Fibroblast of pulmonary artery (primary cell): ENCODE measurements around the gene CCNG1.
"Not testable (repeated sequence)": the region's sequence is repeated elsewhere in the genome, so short reads cannot be mapped to it uniquely, and the experiment has no call there.

Source experiments
- DNase-seq: peaks from one replicate; pipeline ENCODE4 v3.0.0-alpha.2; 2010; ENCODE audit warnings: low read depth
- H3K4me3 ChIP-seq: replicated peaks from 2 replicates; pipeline ENCODE4 v1.5.1; 2011; ENCODE audit warnings: low read depth, mild to moderate bottlenecking, control low read depth, low read length, moderate library complexity
- TF ChIP-seq, protein P1 (sequence below): IDR thresholded peaks from 2 replicates; pipeline ENCODE4 v1.5.1; 2011; ENCODE audit warnings: mild to moderate bottlenecking, control low read depth, low read length, inconsistent platforms; ENCODE audit errors: missing control alignments

CCNG1 gene

DNA sequence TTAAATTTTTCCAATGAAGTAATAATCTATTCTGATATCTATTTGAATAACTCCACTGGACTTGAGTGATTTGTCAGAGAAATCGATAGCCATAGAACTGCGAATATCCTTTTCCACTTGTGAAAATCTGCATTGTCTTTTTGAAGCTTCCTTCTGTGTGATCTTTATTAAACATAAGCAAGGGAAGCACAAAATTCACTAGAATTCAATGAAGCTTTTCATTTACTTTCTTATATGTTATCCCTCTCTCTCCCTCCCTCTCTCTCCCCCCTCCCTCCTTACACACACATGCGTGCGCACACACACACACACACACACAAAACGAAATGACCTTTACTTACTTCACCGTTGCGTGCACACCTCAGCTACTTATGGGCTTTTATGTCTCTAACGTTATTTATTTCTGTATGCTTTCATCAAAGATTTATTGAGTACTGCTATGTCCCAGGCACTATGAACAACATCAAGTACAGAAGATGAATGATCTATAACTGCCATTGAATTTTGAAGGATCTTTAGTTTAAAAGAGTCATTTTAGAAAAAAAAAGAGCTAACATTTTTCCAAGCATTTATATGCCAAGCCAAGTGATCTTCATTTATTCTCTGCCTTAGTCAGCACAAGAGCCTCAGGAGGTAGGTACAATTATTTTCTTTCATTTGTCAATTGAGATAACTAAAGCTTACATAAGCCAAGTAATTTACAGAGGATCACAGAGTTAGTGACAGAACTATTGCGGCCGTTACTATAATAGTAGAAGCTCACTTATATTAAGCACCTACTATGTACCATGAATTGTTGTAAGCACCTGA, 32.8 kb upstream of the CCNG1 start:
- no peak overlapping the region for H3K4me3 ChIP-seq
- no peak for DNase-seq
- TF ChIP-seq, protein P1, sequence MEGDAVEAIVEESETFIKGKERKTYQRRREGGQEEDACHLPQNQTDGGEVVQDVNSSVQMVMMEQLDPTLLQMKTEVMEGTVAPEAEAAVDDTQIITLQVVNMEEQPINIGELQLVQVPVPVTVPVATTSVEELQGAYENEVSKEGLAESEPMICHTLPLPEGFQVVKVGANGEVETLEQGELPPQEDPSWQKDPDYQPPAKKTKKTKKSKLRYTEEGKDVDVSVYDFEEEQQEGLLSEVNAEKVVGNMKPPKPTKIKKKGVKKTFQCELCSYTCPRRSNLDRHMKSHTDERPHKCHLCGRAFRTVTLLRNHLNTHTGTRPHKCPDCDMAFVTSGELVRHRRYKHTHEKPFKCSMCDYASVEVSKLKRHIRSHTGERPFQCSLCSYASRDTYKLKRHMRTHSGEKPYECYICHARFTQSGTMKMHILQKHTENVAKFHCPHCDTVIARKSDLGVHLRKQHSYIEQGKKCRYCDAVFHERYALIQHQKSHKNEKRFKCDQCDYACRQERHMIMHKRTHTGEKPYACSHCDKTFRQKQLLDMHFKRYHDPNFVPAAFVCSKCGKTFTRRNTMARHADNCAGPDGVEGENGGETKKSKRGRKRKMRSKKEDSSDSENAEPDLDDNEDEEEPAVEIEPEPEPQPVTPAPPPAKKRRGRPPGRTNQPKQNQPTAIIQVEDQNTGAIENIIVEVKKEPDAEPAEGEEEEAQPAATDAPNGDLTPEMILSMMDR = no peak

DNA sequence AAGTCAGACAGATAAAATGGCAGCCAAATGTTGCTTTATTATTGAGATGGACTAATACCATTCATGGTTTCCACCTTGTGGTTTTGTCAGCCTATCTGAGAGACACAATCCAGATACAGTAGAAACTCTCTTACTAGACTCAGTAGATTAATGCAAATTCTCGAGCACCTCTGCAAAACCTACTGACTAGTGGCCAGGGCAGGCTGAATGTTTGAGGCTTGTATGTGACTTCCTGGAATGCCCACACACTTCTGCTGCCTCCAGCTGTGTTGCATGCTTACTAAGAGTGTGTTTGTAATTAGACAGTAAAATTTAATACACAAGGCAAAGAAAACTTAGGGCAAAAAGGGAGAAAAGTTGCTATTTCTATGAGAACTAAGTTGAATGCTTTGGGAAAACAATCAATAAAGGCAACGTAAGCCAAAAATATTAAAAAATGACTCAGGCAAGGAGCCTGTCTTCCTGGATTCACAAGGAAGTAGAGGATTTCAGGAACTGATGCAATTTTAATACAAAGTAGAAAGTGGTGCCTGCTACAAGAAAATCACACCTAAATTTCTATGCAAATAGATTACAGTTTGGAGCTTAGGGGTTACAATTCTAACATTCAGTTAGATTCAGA, 30.2 kb upstream of the CCNG1 start:
- no peak overlapping the region for H3K4me3 ChIP-seq
- DNase-seq = peak; percentile 35
- TF ChIP-seq, protein P1 = no peak

GRCh38 chr5:163408311-163408923, 29.0 kb upstream of the CCNG1 start:
- DNase-seq = peak; percentile 83
- TF ChIP-seq, protein P1 = peak; percentile 89
- H3K4me3 ChIP-seq = no peak overlapping the region

DNA sequence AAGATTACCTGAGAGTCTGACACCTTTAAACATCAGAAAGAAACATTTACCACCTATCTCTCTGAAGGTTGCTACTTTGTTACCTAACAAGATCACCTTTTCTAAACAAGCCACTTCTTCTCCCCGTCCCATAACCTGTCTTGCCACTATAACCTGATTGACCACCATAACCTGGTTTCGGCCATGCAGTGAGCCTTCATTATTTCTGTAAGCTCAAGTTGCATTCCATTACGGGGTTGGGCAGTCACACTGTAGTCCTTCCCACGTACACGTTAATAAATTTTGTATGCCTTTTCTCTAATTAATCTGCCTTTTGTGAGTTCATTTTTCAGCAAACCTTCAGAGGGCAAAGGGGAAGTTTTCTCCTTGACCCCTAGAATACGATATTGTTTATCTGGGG, 28.0 kb upstream of the CCNG1 start:
- DNase-seq = no peak

GRCh38 chr5:163410505-163410904, 26.9 kb upstream of the CCNG1 start:
- H3K4me3 ChIP-seq = no peak overlapping the region
- DNase-seq = no peak
- TF ChIP-seq, protein P1 = no peak

More for the DNA sequence above, 28.0 kb upstream of the CCNG1 start:
- H3K4me3 ChIP-seq = no peak overlapping the region
- TF ChIP-seq, protein P1 = no peak

GRCh38 chr5:163415673-163416072, 21.7 kb upstream of the CCNG1 start:
- DNase-seq, H3K4me3 ChIP-seq: not testable (repeated sequence)

- H3K4me3 ChIP-seq = no peak overlapping the region
- DNase-seq = no peak
- TF ChIP-seq, protein P1 = no peak
These were observed 12.6 kb upstream of the CCNG1 start for GRCh38 chr5:163424836-163425235.

- DNase-seq, H3K4me3 ChIP-seq: not testable (repeated sequence)
These were observed 11.3 kb upstream of the CCNG1 start for GRCh38 chr5:163426128-163426527.
